Stimulated activated CD4-positive, alpha-beta T cell treated with anti-CD3 and anti-CD28 coated beads, Interleukin-15, amount 100 ng/mL, for 24 hours (primary cell): ENCODE results near the gene EVC.

Source experiments
- DNase-seq: peaks from one replicate; pipeline ENCODE4 v3.0.0-alpha.2; 2020

The EVC gene

DNA sequence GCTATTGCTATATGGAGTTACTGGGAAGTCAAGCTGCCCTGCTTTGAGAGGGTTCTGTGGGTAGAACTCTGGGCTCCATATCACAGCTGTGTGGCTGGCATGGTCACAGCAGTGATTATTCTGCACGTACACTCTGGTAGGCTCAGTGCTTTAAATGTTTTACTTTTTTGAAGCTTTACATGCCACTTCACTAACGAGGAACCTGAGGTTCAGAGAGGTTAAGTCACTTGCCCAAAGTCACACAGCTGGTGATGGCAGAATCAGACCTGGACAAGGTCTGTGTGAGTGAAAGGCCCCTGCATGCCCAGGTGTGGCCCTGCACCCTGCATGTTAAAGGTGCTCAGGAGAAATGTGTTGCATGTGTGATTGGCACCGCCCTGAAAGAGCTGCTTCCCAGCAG lies 24.5 kb downstream of the EVC start:
- no peak for DNase-seq

DNA sequence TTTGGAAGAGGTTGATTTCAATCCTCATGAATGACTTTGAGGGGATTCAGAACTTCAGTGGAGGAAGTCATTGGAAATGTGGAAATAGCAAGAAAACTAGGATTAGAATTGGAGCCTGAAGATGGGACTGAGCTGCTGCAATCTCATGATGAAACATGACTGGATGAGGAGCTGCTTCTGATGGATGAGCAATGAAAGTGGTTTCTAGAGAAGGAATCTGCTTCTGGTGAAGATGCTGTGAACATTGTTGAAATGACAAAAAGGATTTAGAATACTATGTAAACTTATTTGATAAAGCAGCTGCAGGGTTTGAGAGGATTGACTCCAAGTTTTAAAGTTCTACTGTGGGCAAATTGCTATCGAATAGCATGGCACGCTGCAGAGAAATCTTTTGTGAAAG lies 27.1 kb downstream of the EVC start:
- DNase-seq = no peak

DNA sequence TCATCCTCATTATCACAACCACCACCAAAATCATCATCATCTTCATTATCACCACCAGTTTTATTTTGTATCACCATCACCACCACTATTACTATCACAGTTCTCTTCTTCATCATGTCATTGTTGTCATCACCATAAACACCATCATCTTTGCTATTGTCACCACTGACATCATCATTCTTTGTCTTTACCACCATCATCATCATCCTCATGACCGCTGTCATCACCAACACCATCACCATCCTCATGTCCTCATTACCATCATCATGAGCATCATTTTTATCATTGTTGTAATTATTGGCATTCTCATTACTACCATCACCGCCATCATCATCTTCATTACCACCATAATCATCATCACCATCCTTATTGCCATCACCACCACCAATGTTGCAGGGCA lies 31.4 kb downstream of the EVC start:
- no peak for DNase-seq

DNA sequence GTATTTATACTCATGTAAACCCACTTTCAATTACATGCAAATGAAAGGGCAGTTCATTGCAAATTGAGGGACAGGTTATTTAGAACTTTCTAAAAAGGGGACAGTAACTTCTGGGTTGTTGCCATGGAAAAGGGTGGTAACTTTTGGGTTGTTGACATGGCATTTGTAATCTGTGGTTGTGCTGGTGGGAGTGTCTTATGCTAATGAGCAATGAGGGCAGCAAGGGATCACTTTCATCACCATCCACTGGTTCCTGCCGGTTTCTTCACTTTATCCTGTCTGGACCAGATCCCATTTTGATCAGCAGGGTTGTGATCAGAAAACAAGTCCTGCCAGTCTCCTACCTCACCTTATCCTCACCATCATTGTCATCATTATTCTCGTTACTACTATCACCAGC lies 32.0 kb downstream of the EVC start:
- no peak for DNase-seq

DNA sequence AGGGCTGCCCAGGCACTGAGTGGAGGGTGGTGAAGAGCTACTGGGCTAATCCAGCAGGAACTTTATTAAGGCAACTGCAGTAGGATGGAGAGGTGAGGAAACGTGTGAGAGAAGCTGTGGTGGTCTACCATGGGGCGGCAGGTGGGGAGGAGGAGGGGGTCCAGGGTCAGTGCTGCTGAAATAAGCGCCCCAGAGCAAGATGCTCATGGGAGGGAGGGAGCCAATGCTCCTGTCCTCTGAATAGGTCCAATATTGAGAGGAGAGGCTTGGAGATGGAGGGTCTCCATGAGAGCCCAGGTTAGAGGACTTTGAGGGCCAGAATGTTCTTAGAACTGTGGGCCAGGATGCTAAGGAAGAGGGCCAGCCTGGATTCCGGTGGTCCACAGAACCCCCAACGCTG lies 35.2 kb downstream of the EVC start:
- no peak for DNase-seq

DNA sequence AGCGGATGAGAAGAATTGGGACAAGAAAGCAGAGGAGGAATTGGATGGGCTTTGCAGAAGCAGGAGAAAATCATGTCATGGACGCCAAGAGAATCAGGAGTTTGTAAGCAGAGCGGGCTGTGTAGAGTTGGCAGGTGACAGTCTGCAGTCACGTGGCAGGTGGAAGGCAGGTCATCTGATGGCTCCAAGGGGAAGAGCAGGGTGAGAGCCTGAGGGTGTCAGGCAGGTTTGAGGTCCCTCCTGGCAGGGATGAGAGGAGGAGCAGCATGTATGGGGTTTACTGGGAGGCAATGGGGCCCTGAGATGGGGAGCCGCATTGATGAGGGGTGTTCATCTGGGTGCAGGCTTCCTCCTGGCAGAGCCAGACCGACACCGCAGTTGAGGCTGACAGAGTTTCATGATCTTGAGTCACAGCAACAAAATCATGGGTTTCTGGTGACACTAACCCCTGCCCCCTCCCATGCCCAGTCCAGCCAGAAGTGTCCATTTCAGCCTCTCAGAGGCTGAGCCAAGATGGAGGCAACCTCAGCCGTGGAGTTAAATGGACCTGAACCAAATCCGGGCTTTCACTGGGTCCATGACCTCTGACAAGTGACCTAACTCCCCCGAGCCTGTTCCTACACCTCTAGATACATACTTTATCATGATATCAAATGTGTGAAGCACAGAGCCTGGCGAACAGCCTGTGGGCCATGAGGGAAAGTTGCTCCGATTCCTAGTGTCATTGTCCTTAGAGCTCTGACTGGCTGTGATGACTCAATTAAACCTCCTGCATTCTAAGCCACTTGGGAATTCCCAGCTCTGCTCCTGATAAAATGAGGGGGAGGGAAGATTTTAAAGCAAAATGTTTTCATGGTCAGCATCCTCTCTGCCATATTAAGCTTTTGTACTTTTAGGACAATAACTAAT lies 36.1 kb downstream of the EVC start:
- DNase-seq = no peak

DNA sequence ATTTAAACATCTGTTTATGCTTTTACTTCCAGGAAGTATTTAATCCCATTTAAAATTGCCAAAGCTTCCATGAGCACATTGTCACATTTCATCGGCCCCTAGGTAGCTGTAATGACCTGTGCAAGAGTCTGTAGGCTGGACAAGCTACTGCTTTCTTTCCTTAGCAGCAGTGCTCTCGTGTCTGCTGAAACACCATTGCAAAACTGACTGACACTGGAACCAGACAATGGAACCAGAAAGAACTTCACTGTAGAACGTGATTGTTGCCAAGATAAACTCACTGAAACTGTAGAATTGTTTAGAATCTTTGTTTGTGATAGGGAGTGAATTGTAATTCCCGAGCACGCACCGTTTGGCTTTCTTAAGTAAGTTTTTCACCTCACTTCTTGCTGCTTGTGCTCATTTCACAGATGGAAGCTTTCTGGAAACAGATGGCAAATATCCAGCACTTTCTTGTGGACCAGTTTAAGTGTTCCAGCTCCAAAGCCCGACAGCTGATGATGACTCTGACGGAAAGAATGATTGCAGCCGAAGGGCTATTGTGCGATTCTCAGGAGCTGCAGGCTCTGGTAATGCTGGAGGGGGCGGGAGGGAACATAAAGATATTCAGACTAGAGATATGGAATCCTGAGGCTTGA lies 36.9 kb downstream of the EVC start:
- DNase-seq = no peak

DNA sequence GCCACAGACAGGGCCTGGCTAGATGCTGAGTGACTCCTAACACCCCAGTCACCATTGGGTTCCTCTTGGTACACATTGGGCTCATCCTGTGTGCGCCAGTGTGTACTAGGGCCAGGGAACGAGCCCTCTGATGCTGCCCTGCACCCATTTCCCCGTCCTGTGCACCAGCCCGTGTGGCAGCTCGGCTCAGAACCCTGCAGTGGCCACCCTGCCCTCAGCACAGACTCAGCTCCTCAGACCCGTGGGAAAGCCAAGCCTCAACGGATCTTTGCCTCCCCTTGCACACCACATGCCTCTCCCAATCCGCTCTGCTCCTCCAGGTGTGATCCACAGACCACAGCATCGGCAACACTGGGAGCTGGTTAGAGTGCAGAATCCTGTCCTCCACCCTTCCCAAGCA lies 38.6 kb downstream of the EVC start:
- no peak for DNase-seq

DNA sequence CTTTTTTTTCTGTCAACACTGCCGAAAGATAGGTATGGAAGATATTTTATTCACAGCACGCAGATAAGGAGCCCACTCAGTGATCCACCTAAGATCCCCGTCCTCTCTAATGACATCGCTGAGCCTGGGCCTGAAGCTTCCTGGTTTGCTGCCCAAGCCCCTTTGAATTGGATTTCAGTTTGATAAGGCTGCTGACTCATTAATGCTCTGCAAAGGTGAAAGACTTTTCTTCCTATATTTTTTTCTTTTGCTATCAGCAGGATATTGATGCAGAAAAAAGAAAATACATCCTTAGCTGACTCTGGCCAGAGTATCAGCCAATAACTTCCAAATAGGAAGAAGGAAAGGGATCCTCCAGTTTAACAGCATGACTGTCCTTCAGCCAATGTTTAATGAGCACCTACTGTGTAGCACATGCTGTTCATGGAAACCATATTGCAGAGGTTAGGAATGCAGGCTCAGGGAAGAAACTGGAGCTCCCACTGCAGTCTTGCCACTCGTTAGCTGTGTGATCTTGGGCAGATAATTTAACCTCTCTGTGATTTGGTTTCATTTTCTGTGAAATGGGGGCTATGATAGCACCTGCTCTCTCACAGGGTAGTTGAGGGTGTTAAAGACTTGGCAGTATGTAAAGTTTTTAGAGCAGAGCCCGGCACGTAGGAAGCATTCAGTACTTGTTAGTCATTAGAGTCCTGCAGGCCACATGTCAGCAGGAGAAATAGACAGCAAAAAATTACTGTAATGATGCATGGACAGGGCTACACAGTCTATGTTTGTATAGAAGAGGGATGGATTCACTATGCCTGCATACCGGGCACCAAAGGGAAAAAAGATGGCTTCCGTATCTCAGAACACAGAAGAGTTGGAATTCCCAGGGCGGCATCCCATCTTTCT lies 39.3 kb downstream of the EVC start:
- DNase-seq = no peak

DNA sequence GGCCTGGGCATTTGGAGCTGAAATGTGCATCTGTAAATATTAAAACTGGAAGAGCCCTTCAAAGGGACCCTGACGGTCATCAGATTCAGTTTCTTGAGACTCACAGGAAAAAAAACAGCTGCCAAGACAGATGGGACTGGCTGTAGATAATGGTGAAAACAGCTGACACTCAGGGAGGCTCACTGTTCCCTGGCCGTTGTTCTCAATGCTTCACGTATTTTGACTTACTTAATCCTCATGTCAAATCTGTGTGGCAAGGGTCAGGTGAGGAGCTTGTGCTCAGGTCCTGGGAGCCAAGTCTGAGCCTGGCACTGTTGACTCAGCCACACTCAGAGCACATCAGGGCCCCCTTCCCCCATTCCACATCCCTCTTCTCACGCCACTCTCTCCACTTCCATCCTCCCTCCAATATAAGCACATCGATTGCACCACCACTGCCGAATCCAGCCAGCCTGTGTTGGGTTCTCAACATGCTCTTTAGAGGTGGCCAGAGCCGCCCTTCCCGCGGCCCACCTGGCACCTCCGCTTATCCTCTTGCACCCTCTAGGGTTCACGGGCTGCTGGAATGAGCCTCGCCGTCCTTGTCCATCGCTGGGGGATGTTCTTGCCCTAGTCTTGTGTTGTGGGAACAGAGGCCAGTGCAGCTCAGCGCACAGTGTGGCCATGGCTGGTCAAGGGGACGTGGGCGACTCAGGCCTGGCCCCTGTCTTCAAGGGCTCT lies 40.1 kb downstream of the EVC start:
- DNase-seq = no peak

DNA sequence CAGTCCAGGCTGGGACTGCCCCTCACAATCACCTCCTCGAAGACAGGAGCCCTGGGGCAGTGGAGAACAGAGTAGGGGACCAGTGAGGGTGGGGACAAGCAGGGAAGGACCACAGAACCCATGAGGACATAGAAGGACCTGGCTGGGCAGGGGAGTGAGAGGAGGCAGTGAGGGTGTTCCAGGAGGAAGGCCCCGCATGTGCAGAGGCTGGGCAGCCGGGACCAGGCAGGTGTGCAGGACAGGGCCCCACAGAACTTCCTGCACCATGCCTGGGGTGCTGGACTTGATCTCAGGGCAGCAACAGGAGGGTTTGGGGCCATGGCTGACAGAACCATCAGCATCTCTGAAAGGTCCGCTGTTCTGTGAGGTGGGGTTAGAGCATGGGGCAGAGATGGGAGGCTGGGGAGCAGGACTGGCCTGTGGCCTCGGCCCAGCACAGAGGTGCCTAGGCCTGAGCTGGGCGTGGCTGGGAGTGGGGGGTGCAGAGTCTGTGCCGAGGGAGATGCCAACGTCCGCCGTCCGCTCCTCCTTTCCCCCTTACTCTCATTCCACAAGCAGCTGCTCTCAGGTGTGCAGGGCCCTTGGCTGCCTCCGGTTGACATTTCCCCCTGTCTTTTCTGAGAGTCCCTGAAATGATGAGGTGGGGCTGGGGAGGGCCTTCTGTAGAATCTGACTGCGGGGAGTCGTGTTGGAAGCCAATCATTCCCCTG lies 40.8 kb downstream of the EVC start:
- DNase-seq = no peak

DNA sequence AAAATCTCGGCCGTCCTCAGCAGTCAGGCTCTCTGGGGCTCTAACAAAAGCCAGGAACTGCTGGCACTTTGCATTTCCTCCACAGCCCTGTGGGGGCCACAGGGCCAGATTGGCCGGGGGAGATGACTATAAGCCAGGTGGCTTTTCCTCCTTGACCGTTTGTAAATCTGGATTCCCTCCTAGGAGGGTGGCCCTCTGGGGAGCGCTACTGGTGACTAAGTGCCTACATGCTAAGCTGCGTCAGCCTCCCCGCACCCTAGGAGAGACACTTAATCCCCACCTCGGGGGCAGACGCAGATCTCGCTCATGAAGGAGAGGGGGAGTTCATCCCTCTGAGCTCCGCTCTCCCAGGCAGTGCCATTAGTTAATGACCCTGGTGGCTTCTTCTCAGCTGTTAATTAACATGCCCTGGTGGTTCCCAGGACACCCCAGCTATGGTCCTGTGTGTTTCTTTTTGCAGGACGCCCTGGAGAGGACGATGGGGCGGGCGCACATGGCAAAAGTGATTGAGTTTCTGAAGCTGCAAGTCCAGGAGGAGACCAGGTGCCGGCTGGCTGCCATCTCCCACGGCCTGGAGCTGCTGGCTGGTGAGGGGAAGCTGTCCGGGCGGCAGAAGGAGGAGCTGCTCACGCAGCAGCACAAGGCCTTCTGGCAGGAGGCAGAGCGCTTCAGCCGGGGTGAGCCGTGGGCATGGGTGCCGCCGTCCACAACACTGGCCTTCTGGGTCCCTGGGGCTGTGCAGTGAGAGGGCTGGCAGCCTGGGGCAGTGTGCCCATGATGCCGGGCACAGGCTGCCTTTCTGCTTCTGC lies 41.6 kb downstream of the EVC start:
- DNase-seq = no peak

DNA sequence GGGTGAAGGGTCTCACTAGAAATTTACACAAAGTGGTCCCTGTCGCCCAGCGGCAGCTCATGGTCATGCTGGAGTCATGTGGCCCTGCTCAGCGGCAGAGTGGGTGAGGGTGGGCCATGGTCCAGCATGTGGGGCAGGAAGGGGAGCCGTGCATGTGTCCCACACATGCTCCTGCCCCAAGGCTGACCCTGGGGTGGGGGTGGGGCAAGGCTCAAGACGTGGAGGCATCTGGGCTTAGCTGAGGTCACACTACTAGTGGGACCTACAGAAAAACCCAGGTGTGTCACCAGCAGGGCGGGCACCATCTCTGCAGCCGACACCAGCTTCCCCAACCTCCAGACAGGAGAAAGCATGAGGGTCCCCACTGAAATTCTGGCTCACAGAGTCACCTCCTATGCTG lies 42.4 kb downstream of the EVC start:
- no peak for DNase-seq

DNA sequence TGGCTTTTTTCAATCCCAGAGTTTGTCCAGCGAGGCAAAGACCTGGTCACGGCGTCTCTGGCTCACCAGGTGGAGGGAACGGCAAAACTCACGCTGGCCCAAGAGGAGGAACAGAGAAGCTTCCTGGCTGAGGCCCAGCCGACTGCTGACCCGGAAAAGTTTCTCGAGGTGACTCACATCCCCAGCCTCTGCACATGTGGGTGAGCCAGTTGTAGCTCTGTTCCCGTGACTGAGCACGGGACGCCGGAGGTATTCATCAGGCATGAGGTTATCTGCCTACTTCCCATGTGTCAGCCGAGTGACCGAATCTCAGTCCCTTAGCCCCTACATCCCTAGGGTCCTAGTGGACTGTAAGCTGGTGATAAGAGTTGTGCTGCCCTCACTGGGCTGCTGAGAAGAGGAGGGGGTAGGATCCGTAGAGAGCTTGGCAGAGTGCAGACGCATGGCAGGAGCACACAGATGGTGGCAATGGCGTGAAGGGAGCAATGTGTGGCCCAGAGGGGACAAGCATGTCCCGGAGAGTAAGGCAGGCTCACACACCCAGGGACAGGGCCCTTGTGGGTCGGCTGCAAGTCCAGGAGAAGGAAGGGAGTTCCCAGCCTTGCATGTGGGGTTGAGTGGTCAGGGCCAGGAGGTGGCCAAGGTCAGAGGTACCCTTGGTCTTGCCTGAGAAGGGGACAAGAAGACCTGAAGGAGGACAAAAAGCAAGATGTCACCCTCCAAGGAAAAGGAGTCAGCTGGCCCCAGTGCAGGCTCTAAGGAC lies 42.9 kb downstream of the EVC start:
- DNase-seq = no peak

DNA sequence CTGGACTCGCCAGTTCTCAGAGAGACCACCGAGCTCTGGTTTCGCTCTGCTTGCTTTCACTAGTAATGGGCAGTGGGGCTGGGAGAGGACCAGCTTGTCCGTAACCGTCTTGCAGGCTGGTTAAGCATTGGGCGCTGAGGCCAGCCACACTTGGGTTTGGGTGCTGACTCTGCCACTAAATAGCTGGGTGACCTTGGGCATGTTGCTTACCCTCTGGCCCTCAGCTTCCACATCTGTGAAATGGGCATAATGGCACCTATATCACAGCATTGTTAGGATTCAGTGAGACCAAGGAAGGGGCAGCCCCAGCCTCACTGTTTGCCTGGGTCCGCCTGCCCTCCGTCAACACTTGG lies 43.5 kb downstream of the EVC start:
- no peak for DNase-seq

DNA sequence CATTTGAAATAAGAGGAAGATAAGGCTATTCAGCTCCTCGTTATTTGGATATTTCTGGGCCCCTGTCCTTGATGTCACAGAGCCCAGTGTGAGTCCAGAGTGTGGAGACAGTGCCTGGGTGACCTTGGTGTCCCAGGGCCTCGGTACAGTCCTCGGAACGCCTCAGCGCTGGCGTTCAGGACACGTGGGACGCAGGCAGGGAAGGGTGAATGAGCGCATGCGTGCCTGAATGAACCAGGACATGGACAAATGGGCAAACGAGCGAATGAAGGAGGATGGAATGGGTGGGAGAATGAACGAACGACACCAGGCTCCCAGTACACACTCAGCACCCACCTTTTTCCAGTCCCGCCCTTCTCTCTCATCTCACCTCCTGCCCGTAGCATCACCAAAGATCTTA lies 44.2 kb downstream of the EVC start:
- no peak for DNase-seq

DNA sequence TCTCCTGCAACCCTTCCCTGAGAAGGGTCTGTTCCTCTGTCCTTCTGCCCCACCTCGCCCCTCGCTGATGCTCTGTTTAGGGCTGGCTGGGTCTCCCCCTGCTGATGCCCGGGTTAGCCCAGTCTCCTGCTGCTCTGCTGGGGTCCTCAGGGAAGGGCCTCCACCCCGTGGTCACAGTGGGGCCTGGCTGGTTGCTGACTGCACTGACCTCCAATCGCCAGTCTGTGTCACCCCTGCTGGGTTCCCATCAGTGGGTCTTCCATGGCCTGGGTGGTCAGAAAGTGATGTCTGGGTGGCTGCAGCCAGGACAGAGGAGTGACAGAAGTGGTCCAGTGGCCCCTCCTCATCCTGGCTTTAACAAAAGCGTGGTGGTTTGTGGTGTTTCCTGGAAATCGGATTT lies 44.7 kb downstream of the EVC start:
- DNase-seq = no peak

DNA sequence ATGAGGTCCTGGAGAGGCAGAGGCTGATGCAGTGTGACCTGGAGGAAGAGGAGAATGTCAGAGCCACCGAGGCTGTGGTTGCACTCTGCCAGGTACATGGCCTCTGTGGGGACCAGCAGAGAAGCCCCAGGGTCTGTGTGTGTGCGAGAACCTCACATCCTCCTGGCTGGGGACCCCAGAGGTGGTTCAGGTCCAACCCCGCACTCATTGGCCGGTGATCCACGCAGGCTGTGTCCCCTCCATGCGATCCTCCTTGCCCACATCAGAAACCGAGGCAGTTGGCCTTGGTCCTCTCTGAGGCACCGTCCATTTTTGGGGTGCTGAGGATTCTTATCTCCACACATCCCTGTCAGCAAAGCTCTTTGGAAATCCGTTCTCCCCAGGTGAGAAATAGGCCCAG lies 45.3 kb downstream of the EVC start:
- DNase-seq = no peak

DNA sequence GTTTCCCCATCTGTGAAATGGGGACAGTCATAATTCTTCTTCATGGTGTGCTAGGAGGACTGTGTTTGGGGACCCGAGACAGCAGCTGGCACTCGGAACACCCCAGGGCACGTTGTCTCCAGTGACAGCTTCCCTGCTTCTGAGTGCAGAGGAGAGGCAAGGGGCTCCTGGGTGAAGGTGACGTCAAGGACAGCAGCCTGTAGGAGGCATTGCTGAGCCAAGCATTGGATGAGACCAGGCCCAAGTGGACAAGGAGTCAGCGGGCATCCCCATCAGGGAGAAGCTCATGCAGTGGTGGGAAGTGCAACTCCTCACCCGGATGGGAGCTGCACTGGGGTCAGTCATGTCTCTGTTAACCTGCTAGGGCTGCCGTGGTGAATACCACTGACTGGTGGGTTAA lies 46.1 kb downstream of the EVC start:
- no peak for DNase-seq

DNA sequence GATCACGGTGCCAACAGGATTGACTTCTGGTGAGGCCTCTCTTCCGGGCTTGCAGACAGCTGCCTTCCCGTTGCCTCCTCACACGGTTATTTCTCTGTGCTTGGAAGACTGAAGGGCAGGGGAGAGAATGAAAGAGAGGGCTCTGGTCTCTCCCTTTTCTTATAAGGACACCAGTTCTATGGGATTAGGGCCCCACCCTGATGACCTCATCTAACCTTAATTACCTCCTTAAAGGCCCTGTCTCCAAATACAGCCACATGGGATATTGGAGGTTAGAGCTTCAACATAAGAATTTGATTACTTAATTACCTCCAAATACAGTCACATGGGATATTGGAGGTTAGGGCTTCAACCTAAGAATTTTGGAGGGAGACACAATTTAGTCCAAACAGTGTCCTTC lies 46.5 kb downstream of the EVC start:
- DNase-seq = no peak

DNA sequence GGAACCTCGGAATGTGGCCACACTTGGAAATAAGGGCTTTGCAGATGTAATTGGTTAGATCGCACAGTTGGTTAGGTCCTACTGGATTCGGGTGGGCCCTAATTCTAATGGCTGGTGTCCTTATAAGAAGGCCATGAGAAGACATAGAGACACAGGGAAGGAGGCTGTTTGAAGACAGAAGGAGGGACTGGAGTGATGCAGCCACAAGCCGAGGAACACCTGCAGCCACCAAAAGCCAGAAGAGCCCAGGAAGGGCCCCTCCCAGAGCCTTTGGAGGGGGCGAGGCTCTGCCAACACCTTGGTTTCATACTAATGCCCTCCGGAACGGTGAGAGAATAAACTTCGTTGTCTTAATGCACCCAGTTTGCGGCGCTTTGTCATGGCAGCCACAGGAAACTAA lies 47.0 kb downstream of the EVC start:
- no peak for DNase-seq
